ENCODE data around the gene MLLT1. TPM values are rescaled to one million over a fixed set of nuclear protein-coding genes. Genes with fewer than 3 reads are reported as not detected.

Gene MLLT1
- total and polyA plus RNA-seq, 10 donors = 10.1 to 57.2 (median 25.1) TPM

- whole genome bisulfite sequencing, 5 donors = 79 to 90% (median 81%) methylated on average over 22 of the region's 22 CpGs
- TF ChIP-seq CTCF (IDR thresholded peaks at IDR 0.05 in 8 of 11, conservative IDR thresholded peaks at IDR 0.05 in 3 of 11) = no peak
- no peak for TF ChIP-seq POLR2AphosphoS5 (IDR thresholded peaks at IDR 0.05)
- no peak for TF ChIP-seq POLR2A (IDR thresholded peaks at IDR 0.05)
- Histone ChIP-seq H3K36me3 (peaks cover 0 to 42% (median 23%) of the 10 kb centered on the region in 6 donors), H3K27me3 (replicated peaks in 1 of 7) (no peaks in the 10 kb centered on the region), H3K27ac (peak overlapping the region in 7 of 8 donors; percentile 79 to 90 (median 86)), H3K9me3 (no peaks in the 10 kb centered on the region), H3K4me3 (peak overlapping the region in 2 of 8 donors; percentile 6 to 54), H3K4me1 (peaks cover 18 to 94% (median 75%) of the 10 kb centered on the region in 6 donors)
- no peak for DNase-seq
- intact Hi-C loops (cut with DNase I; ENCODE audit: low total_unique reads) = no loop called here
Observed at GRCh38 chr19:6272913-6273600, 6.7 kb downstream of the MLLT1 start.

GRCh38 chr19:6272411-6272791, 7.4 kb downstream of the MLLT1 start:
- peak overlapping the region; percentile 27 to 90 (median 84) for H3K27ac ChIP-seq
- peaks cover 0 to 43% (median 28%) of the 10 kb centered on the region in 6 donors for H3K36me3 ChIP-seq
- intact Hi-C loops (cut with DNase I; ENCODE audit: low total_unique reads) = no loop called here
- DNase-seq = no peak
- H3K4me1 ChIP-seq = peaks cover 12 to 87% (median 68%) of the 10 kb centered on the region in 6 donors
- peak overlapping the region in 2 of 8 donors; percentile 19 to 25 for H3K4me3 ChIP-seq
- H3K9me3 ChIP-seq = no peaks in the 10 kb centered on the region
- 58 to 73% (median 68%) methylated on average over 11 of the region's 11 CpGs for WGBS, 5 donors
- H3K27me3 ChIP-seq (replicated peaks in 1 of 7) = no peaks in the 10 kb centered on the region
- TF ChIP-seq CTCF (IDR thresholded peaks at IDR 0.05 in 8 of 11, conservative IDR thresholded peaks at IDR 0.05 in 3 of 11) (no peak), POLR2A (IDR thresholded peaks at IDR 0.05) (no peak), POLR2AphosphoS5 (IDR thresholded peaks at IDR 0.05) (no peak)

GRCh38 chr19:6271721-6272410, 7.9 kb downstream of the MLLT1 start:
- 62 to 76% (median 74%) methylated on average over 35 of the region's 35 CpGs for WGBS, 5 donors
- Histone ChIP-seq H3K27me3 (replicated peaks in 1 of 7) (no peaks in the 10 kb centered on the region), H3K4me1 (peaks cover 7 to 82% (median 63%) of the 10 kb centered on the region in 6 donors), H3K9me3 (no peaks in the 10 kb centered on the region), H3K4me3 (peak overlapping the region in 2 of 8 donors; percentile 19 to 25), H3K27ac (peak overlapping the region in 7 of 8 donors; percentile 60 to 90 (median 86)), H3K36me3 (peaks cover 0 to 43% (median 30%) of the 10 kb centered on the region in 6 donors)
- no peak for TF ChIP-seq CTCF (IDR thresholded peaks at IDR 0.05 in 8 of 11, conservative IDR thresholded peaks at IDR 0.05 in 3 of 11)
- TF ChIP-seq POLR2A (IDR thresholded peaks at IDR 0.05) = no peak
- peak in 2 of 3 donors; percentile 22 to 54 for TF ChIP-seq POLR2AphosphoS5 (IDR thresholded peaks at IDR 0.05)
- no peak for DNase-seq
- intact Hi-C loops (cut with DNase I; ENCODE audit: low total_unique reads) = no loop called here

- Histone ChIP-seq H3K36me3 (peaks cover 0 to 47% (median 30%) of the 10 kb centered on the region in 6 donors), H3K27me3 (replicated peaks in 1 of 7) (no peaks in the 10 kb centered on the region), H3K27ac (peak overlapping the region in 7 of 8 donors; percentile 36 to 90 (median 86)), H3K4me3 (peak overlapping the region in 1 of 8 donors; percentile 19), H3K9me3 (no peaks in the 10 kb centered on the region), H3K4me1 (peaks cover 3 to 76% (median 57%) of the 10 kb centered on the region in 6 donors)
- TF ChIP-seq POLR2A (IDR thresholded peaks at IDR 0.05) = no peak
- no peak for TF ChIP-seq CTCF (IDR thresholded peaks at IDR 0.05 in 8 of 11, conservative IDR thresholded peaks at IDR 0.05 in 3 of 11)
- no peak for TF ChIP-seq POLR2AphosphoS5 (IDR thresholded peaks at IDR 0.05)
- no peak for DNase-seq
- intact Hi-C loops (cut with DNase I; ENCODE audit: low total_unique reads) = no loop called here
- 72 to 90% (median 87%) methylated on average over 8 to 9 of the region's 9 CpGs for WGBS, 5 donors
Observed at GRCh38 chr19:6271251-6271650, 8.5 kb downstream of the MLLT1 start.
